Measurements from ENCODE around the gene POU3F3. TPM values are rescaled to one million over a fixed set of nuclear protein-coding genes. Genes with fewer than 3 reads are reported as not detected.

Gene POU3F3
- total RNA-seq, 1 experiment from 2014 or later, result not detected

- ChIA-PET RAD21 (ENCODE audit: low non-redundant PET in 1 of 2, low total read pairs in 2 of 2, uncharacterized antibody in 2 of 2, unreplicated experiment in 2 of 2) (no interaction called here), POLR2A (no interaction called here), CTCF (no interaction called here)
- no peak overlapping the region for H2AFZ ChIP-seq (ENCODE audit: low read depth, low read length, poor library complexity, severe bottlenecking)
- H3K36me3 ChIP-seq (ENCODE audit: control insufficient read depth in 1 of 2, insufficient read depth in 2 of 2, low read length in 2 of 2), result no peaks in the 10 kb centered on the region
- no peaks in the 10 kb centered on the region for H3K9me3 ChIP-seq (ENCODE audit: control insufficient read depth in 1 of 2, insufficient read depth in 1 of 2, low read depth in 1 of 2, low read length in 2 of 2)
- no peak for ATAC-seq
- TF ChIP-seq ATF3 (IDR thresholded peaks at IDR 0.05) (no peak), FOSL1 (IDR thresholded peaks at IDR 0.05; ENCODE audit: low read depth) (no peak), CBX3 (IDR thresholded peaks at IDR 0.05; ENCODE audit: low read depth) (no peak), POLR2AphosphoS5 (IDR thresholded peaks at IDR 0.05; ENCODE audit: low read depth, low read length) (no peak)
- TF ChIP-seq, protein P1, sequence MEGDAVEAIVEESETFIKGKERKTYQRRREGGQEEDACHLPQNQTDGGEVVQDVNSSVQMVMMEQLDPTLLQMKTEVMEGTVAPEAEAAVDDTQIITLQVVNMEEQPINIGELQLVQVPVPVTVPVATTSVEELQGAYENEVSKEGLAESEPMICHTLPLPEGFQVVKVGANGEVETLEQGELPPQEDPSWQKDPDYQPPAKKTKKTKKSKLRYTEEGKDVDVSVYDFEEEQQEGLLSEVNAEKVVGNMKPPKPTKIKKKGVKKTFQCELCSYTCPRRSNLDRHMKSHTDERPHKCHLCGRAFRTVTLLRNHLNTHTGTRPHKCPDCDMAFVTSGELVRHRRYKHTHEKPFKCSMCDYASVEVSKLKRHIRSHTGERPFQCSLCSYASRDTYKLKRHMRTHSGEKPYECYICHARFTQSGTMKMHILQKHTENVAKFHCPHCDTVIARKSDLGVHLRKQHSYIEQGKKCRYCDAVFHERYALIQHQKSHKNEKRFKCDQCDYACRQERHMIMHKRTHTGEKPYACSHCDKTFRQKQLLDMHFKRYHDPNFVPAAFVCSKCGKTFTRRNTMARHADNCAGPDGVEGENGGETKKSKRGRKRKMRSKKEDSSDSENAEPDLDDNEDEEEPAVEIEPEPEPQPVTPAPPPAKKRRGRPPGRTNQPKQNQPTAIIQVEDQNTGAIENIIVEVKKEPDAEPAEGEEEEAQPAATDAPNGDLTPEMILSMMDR (IDR thresholded peaks at IDR 0.05 in 2 of 3, conservative IDR thresholded peaks at IDR 0.05 in 1 of 3; ENCODE audit: borderline replicate concordance in 1 of 3, insufficient read depth in 1 of 3, low read depth in 2 of 3, low read length in 2 of 3), result no peak
- no peaks in the 10 kb centered on the region for H3K4me1 ChIP-seq (ENCODE audit: control insufficient read depth in 1 of 2, insufficient read depth in 2 of 2, low read length in 2 of 2)
- H3K79me2 ChIP-seq (ENCODE audit: insufficient read depth, low read length), result no peaks in the 10 kb centered on the region
- intact Hi-C loops (cut with micrococcal nuclease), result no loop called here
- DNase-seq (ENCODE audit: low read depth, low spot score), result no peak
- no peak overlapping the region for H3K27ac ChIP-seq (ENCODE audit: low read depth, low read length)
- no TSS peak for BruUV-seq (replicated peaks)
- no peaks in the 10 kb centered on the region; the same call in 1 of the 2 replicates for H4K20me1 ChIP-seq (ENCODE audit: insufficient read depth)
- H3K9ac ChIP-seq (ENCODE audit: low read length), result no peak overlapping the region
- H3K4me2 ChIP-seq (ENCODE audit: low read length), result no peak overlapping the region
- no peaks in the 10 kb centered on the region for H3K27me3 ChIP-seq (ENCODE audit: insufficient read depth, low read length)
- H3K4me3 ChIP-seq (replicated peaks in 1 of 2; ENCODE audit: low read depth in 1 of 2, low read length in 2 of 2), result no peak overlapping the region
- H3K9me2 ChIP-seq (ENCODE audit: insufficient read depth), result no peaks in the 10 kb centered on the region
Measured at GRCh38 chr2:104826016-104826415, 27.9 kb upstream of the POU3F3 start.

DNA sequence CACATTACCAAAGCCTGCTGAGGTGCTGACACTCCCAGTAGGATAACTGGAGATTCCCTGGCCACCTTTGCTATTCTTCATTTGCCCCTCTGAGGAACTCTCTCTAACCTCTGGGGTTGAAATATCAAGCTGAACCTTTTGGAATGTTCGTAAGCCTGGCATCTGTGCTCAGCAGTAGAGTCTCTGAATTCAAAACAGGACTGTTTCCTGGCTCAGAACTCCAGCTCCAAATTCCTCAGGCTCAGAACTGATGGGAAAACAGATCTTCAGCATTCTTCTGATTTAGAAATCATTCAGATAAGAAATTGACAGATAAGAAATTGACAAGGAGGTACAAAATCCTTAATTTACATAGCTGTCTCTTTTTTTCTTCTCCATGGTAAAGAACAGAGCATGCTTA, 22.2 kb upstream of the POU3F3 start:
- Histone ChIP-seq H3K4me2 (ENCODE audit: low read length) (no peak overlapping the region), H3K4me1 (ENCODE audit: control insufficient read depth in 1 of 2, insufficient read depth in 2 of 2, low read length in 2 of 2) (no peaks in the 10 kb centered on the region), H2AFZ (ENCODE audit: low read depth, low read length, poor library complexity, severe bottlenecking) (no peak overlapping the region), H3K27me3 (ENCODE audit: insufficient read depth, low read length) (no peaks in the 10 kb centered on the region), H3K9me2 (ENCODE audit: insufficient read depth) (no peaks in the 10 kb centered on the region), H3K79me2 (ENCODE audit: insufficient read depth, low read length) (no peaks in the 10 kb centered on the region), H4K20me1 (ENCODE audit: insufficient read depth) (no peaks in the 10 kb centered on the region), H3K27ac (ENCODE audit: low read depth, low read length) (no peak overlapping the region), H3K9ac (ENCODE audit: low read length) (no peak overlapping the region), H3K36me3 (ENCODE audit: control insufficient read depth in 1 of 2, insufficient read depth in 2 of 2, low read length in 2 of 2) (no peaks in the 10 kb centered on the region), H3K4me3 (replicated peaks in 1 of 2; ENCODE audit: low read depth in 1 of 2, low read length in 2 of 2) (no peak overlapping the region), H3K9me3 (ENCODE audit: control insufficient read depth in 1 of 2, insufficient read depth in 1 of 2, low read depth in 1 of 2, low read length in 2 of 2) (no peaks in the 10 kb centered on the region)
- DNase-seq (ENCODE audit: low read depth, low spot score) (no peak), ATAC-seq (no peak)
- TF ChIP-seq EZH2phosphoT487 (IDR thresholded peaks at IDR 0.05; ENCODE audit: borderline replicate concordance) (no peak), POLR2AphosphoS5 (IDR thresholded peaks at IDR 0.05; ENCODE audit: low read depth, low read length) (no peak), CBX3 (IDR thresholded peaks at IDR 0.05; ENCODE audit: low read depth) (no peak), ELF1 (IDR thresholded peaks at IDR 0.05; ENCODE audit: borderline replicate concordance, low read depth) (no peak), CEBPB (IDR thresholded peaks at IDR 0.05; ENCODE audit: low read depth) (no peak), RAD21 (IDR thresholded peaks at IDR 0.05; ENCODE audit: low read depth) (no peak), SIN3A (IDR thresholded peaks at IDR 0.05; ENCODE audit: low read depth) (no peak), EGR1 (IDR thresholded peaks at IDR 0.05; ENCODE audit: low read depth) (no peak), ZNF274 (IDR thresholded peaks at IDR 0.05; ENCODE audit: low read depth, low read length) (no peak), POLR2A (IDR thresholded peaks at IDR 0.05; ENCODE audit: borderline replicate concordance, extremely low read depth, insufficient read depth, insufficient read length) (no peak)
- TF ChIP-seq, protein P1 (IDR thresholded peaks at IDR 0.05 in 2 of 3, conservative IDR thresholded peaks at IDR 0.05 in 1 of 3; ENCODE audit: borderline replicate concordance in 1 of 3, insufficient read depth in 1 of 3, low read depth in 2 of 3, low read length in 2 of 3), result no peak
- POLR2A ChIA-PET, result no interaction called here
- BruUV-seq (replicated peaks), result no TSS peak
- RAD21 ChIA-PET (ENCODE audit: low non-redundant PET in 1 of 2, low total read pairs in 2 of 2, uncharacterized antibody in 2 of 2, unreplicated experiment in 2 of 2), result no interaction called here
- CTCF ChIA-PET, result interaction anchor here (1.3 to 1.4 kb wide), 2 partner anchors 15 to 18 kb away, joined by 4 to 6 read pairs; no protein-coding TSS in a partner anchor
- intact Hi-C loops (cut with micrococcal nuclease), result no loop called here

Measured in HCT116 (cell line).